ENCODE results near the gene TMC6.

The TMC6 gene

GRCh38 chr17:78095035-78095434, 33.5 kb downstream of the TMC6 start:
- H3K4me1 ChIP-seq (ENCODE audit: control insufficient read depth, low read length), result no peaks in the 10 kb centered on the region
- no peak overlapping the region for H3K27ac ChIP-seq (ENCODE audit: low read depth, low read length)
- no peak overlapping the region for H3K4me2 ChIP-seq (ENCODE audit: low read length)
- no peaks in the 10 kb centered on the region for H4K20me1 ChIP-seq (ENCODE audit: control insufficient read depth, insufficient read depth, low read depth, low read length)
- H3K79me2 ChIP-seq (ENCODE audit: control insufficient read depth, low read length), result no peaks in the 10 kb centered on the region
- no peaks in the 10 kb centered on the region for H3K9me2 ChIP-seq (replicated peaks; ENCODE audit: control insufficient read depth, low read length)
- TF ChIP-seq EZH2phosphoT487 (IDR thresholded peaks at IDR 0.05; ENCODE audit: borderline replicate concordance, low read length) (no peak), CTCF (IDR thresholded peaks at IDR 0.05; ENCODE audit: low read depth, low read length, poor library complexity, severe bottlenecking) (no peak)
- no peaks in the 10 kb centered on the region for H3F3A ChIP-seq (ENCODE audit: control insufficient read depth, insufficient read depth)
- H3K9me3 ChIP-seq (ENCODE audit: control insufficient read depth, insufficient read depth, low read length), result no peaks in the 10 kb centered on the region
- peaks cover 46% of the 10 kb centered on the region for H3K36me3 ChIP-seq (ENCODE audit: control insufficient read depth, low read length)
- no peak overlapping the region for H3K4me3 ChIP-seq (ENCODE audit: low read length)
- H3K27me3 ChIP-seq (ENCODE audit: control insufficient read depth, low read length), result no peaks in the 10 kb centered on the region

- Histone ChIP-seq H3K9me3 (ENCODE audit: control insufficient read depth, insufficient read depth, low read length) (no peaks in the 10 kb centered on the region), H3K36me3 (ENCODE audit: control insufficient read depth, low read length) (peaks cover 37% of the 10 kb centered on the region)
These were observed 35.7 kb downstream of the TMC6 start for GRCh38 chr17:78092794-78093324.

GRCh38 chr17:78089576-78090281, 38.8 kb downstream of the TMC6 start:
- H3K4me2 ChIP-seq (ENCODE audit: low read length), result no peak overlapping the region
- H3K36me3 ChIP-seq (ENCODE audit: control insufficient read depth, low read length), result peaks cover 39% of the 10 kb centered on the region
- no peaks in the 10 kb centered on the region for H3F3A ChIP-seq (ENCODE audit: control insufficient read depth, insufficient read depth)
- no peaks in the 10 kb centered on the region for H3K79me2 ChIP-seq (ENCODE audit: control insufficient read depth, low read length)
- H3K4me1 ChIP-seq (ENCODE audit: control insufficient read depth, low read length), result no peaks in the 10 kb centered on the region
- H3K9me3 ChIP-seq (ENCODE audit: control insufficient read depth, insufficient read depth, low read length), result no peaks in the 10 kb centered on the region
- no peaks in the 10 kb centered on the region for H4K20me1 ChIP-seq (ENCODE audit: control insufficient read depth, insufficient read depth, low read depth, low read length)
- no peak for TF ChIP-seq CTCF (IDR thresholded peaks at IDR 0.05; ENCODE audit: low read depth, low read length, poor library complexity, severe bottlenecking)
- TF ChIP-seq EZH2phosphoT487 (IDR thresholded peaks at IDR 0.05; ENCODE audit: borderline replicate concordance, low read length), result no peak
- H3K9me2 ChIP-seq (replicated peaks; ENCODE audit: control insufficient read depth, low read length), result no peaks in the 10 kb centered on the region
- no peak overlapping the region for H3K4me3 ChIP-seq (ENCODE audit: low read length)
- no peak overlapping the region for H3K27ac ChIP-seq (ENCODE audit: low read depth, low read length)
- no peaks in the 10 kb centered on the region for H3K27me3 ChIP-seq (ENCODE audit: control insufficient read depth, low read length)

More at GRCh38 chr17:78092794-78093324, 35.7 kb downstream of the TMC6 start:
- no peaks in the 10 kb centered on the region for H4K20me1 ChIP-seq (ENCODE audit: control insufficient read depth, insufficient read depth, low read depth, low read length)
- no peaks in the 10 kb centered on the region for H3K4me1 ChIP-seq (ENCODE audit: control insufficient read depth, low read length)
- H3K9me2 ChIP-seq (replicated peaks; ENCODE audit: control insufficient read depth, low read length), result no peaks in the 10 kb centered on the region
- no peak overlapping the region for H3K4me2 ChIP-seq (ENCODE audit: low read length)
- H3K4me3 ChIP-seq (ENCODE audit: low read length), result no peak overlapping the region
- H3K27ac ChIP-seq (ENCODE audit: low read depth, low read length), result no peak overlapping the region
- H3K79me2 ChIP-seq (ENCODE audit: control insufficient read depth, low read length), result no peaks in the 10 kb centered on the region
- no peaks in the 10 kb centered on the region for H3F3A ChIP-seq (ENCODE audit: control insufficient read depth, insufficient read depth)
- no peaks in the 10 kb centered on the region for H3K27me3 ChIP-seq (ENCODE audit: control insufficient read depth, low read length)
- TF ChIP-seq EZH2phosphoT487 (IDR thresholded peaks at IDR 0.05; ENCODE audit: borderline replicate concordance, low read length), result no peak
- no peak for TF ChIP-seq CTCF (IDR thresholded peaks at IDR 0.05; ENCODE audit: low read depth, low read length, poor library complexity, severe bottlenecking)
